HepG2 (cell line): ENCODE measurements around the gene BEAN1. TPM values are rescaled to one million over a fixed set of nuclear protein-coding genes. Genes with fewer than 3 reads are reported as not detected.
A peak's percentile ranks its signal among the peaks of the same experiment; 100 is the strongest.

ENCODE experiments used
- FOXK2 ChIP-seq: fragments of 450-650 bp; IDR thresholded peaks from 2 replicates; pipeline ENCODE4 v1.6.1; 2016
- GTF3A ChIP-seq: sonication (generic); formaldehyde crosslinking; conservative IDR thresholded peaks from 2 replicates; pipeline ENCODE4 v1.4.0; 2020; ENCODE audit warnings: mild to moderate bottlenecking, missing genetic modification reagents
- HCFC1 ChIP-seq: fragments of 150-350 bp; IDR thresholded peaks from 2 replicates; pipeline ENCODE4 v1.6.1; 2014; ENCODE audit warnings: low read depth, low read length
- HIVEP1 ChIP-seq: sonication (generic); formaldehyde crosslinking; IDR thresholded peaks from 2 replicates; pipeline ENCODE4 v1.4.0; 2020; ENCODE audit warnings: mild to moderate bottlenecking, missing genetic modification reagents
- LCORL ChIP-seq, 2 experiments: fragments of 450-650 bp in 1 of 2; sonication (generic) in 1 of 2; formaldehyde crosslinking in 1 of 2; IDR thresholded peaks; 2 replicates each; pipeline versions ENCODE4 v1.5.0 to v1.6.1; 2017 to 2020; ENCODE audit warnings: antibody characterized with exemption in 1 of 2, missing genetic modification reagents in 1 of 2
- NR0B2 ChIP-seq: sonication (generic); formaldehyde crosslinking; IDR thresholded peaks from 2 replicates; pipeline ENCODE4 v1.4.0; 2020; ENCODE audit warnings: mild to moderate bottlenecking, missing genetic modification reagents
- PHF8 ChIP-seq: sonication (generic); formaldehyde crosslinking; IDR thresholded peaks from 2 replicates; pipeline ENCODE4 v1.5.0; 2020; ENCODE audit warnings: missing genetic modification reagents
- RARA ChIP-seq: IDR thresholded peaks from 2 replicates; pipeline ENCODE4 v1.6.1; 2016; ENCODE audit warnings: missing genetic modification reagents, missing compliant biosample characterization
- SMAD3 ChIP-seq: sonication (generic); formaldehyde crosslinking; IDR thresholded peaks from 2 replicates; pipeline ENCODE4 v1.4.0; 2020; ENCODE audit warnings: missing genetic modification reagents
- SNAPC2 ChIP-seq: sonication (generic); formaldehyde crosslinking; IDR thresholded peaks from 2 replicates; pipeline ENCODE4 v1.8.1; 2022; ENCODE audit warnings: mild to moderate bottlenecking, missing genetic modification reagents
- SOX5 ChIP-seq: IDR thresholded peaks from 2 replicates; pipeline ENCODE4 v1.6.1; 2016; ENCODE audit warnings: borderline replicate concordance
- THAP9 ChIP-seq: sonication (generic); formaldehyde crosslinking; IDR thresholded peaks from 2 replicates; pipeline ENCODE4; 2020; ENCODE audit warnings: missing genetic modification reagents, mild to moderate bottlenecking, borderline replicate concordance
- THRA ChIP-seq: sonication (generic); formaldehyde crosslinking; IDR thresholded peaks from 2 replicates; pipeline ENCODE4 v1.4.0; 2020; ENCODE audit warnings: missing genetic modification reagents, borderline replicate concordance
- ZBTB1 ChIP-seq: sonication (generic); formaldehyde crosslinking; IDR thresholded peaks from 2 replicates; pipeline ENCODE4 v1.4.0; 2020; ENCODE audit warnings: missing genetic modification reagents, borderline replicate concordance
- ZBTB2 ChIP-seq: sonication (generic); formaldehyde crosslinking; IDR thresholded peaks from 2 replicates; pipeline ENCODE4 v1.8.0; 2022; ENCODE audit warnings: low read depth, missing genetic modification reagents
- ZMYM3 ChIP-seq: sonication (generic); formaldehyde crosslinking; IDR thresholded peaks from 2 replicates; pipeline ENCODE4 v1.5.1; 2020; ENCODE audit warnings: mild to moderate bottlenecking, missing genetic modification reagents
- ZNF124 ChIP-seq: sonication (generic); formaldehyde crosslinking; IDR thresholded peaks from 2 replicates; pipeline ENCODE4 v1.4.0; 2020; ENCODE audit warnings: missing genetic modification reagents
- ZNF609 ChIP-seq: sonication (generic); formaldehyde crosslinking; IDR thresholded peaks from 2 replicates; pipeline ENCODE4 v1.4.0; 2020; ENCODE audit warnings: mild to moderate bottlenecking, missing genetic modification reagents, borderline replicate concordance
- ZNF674 ChIP-seq: sonication (generic); formaldehyde crosslinking; IDR thresholded peaks from 2 replicates; pipeline ENCODE4 v1.5.0; 2020; ENCODE audit warnings: low read depth, mild to moderate bottlenecking, missing genetic modification reagents
- polyA plus RNA-seq, 8 experiments: library from polyadenylated mRNA; depleted of rRNA in 3 of 8; stranded (reverse) in 7 of 8; unstranded in 1 of 8; fragments of >200 nt; fragmentation: Illumina TruSeq in 4 of 8; extraction: Trizol in 4 of 8; gene quantifications; 2 replicates each; pipeline versions ENCODE4 v1.2.1 to v1.2.3, GENCODE V29; 2011 to 2016; ENCODE audit warnings: low read depth in 4 of 8, missing spikeins in 1 of 8, mixed read lengths in 1 of 8; ENCODE audit not compliant: insufficient read depth in 1 of 8
- total RNA-seq, 5 experiments: library from RNA; depleted of rRNA; stranded (reverse); fragments of >200 nt; fragmentation: Illumina TruSeq; extraction: Trizol; gene quantifications; 2 replicates each; pipeline ENCODE4 v1.2.3, GENCODE V29; 2016; ENCODE audit warnings: low read depth in 1 of 5

The BEAN1 gene
- total and polyA plus RNA-seq, 2 of the 13 experiments (the other 11 are each of a cell fraction or from before 2014, with no cell fraction given) = 0.53 to 1.4 TPM

- TF ChIP-seq ZNF124 (CRISPR knock-in tag) (no peak; the same call in 1 of the 2 replicates), HIVEP1 (CRISPR knock-in tag) (no peak), NR0B2 (CRISPR knock-in tag) (0 out of 2 replicates have a peak, but pooled peaks have one; percentile 32), FOXK2 (peak; percentile 93), HCFC1 (no peak), THAP9 (CRISPR knock-in tag) (no peak), SNAPC2 (CRISPR knock-in tag) (no peak), ZNF674 (CRISPR knock-in tag) (no peak), ZBTB2 (no peak), THRA (peak; percentile 91; the same call in 1 of the 2 replicates), ZBTB1 (CRISPR knock-in tag) (no peak), PHF8 (CRISPR knock-in tag) (no peak), ZMYM3 (no peak), SMAD3 (no peak), SOX5 (CRISPR knock-in tag) (peak; percentile 98), ZNF609 (no peak), LCORL (IDR thresholded peaks at IDR 0.05) (no peak), LCORL (CRISPR knock-in tag; IDR thresholded peaks at IDR 0.05) (no peak), GTF3A (no peak), RARA (CRISPR knock-in tag) (peak; percentile 77)
Observed at GRCh38 chr16:66513111-66513723, 86.1 kb downstream of the BEAN1 start (continued).
